ENCODE data around the gene CLEC1B.

DNA sequence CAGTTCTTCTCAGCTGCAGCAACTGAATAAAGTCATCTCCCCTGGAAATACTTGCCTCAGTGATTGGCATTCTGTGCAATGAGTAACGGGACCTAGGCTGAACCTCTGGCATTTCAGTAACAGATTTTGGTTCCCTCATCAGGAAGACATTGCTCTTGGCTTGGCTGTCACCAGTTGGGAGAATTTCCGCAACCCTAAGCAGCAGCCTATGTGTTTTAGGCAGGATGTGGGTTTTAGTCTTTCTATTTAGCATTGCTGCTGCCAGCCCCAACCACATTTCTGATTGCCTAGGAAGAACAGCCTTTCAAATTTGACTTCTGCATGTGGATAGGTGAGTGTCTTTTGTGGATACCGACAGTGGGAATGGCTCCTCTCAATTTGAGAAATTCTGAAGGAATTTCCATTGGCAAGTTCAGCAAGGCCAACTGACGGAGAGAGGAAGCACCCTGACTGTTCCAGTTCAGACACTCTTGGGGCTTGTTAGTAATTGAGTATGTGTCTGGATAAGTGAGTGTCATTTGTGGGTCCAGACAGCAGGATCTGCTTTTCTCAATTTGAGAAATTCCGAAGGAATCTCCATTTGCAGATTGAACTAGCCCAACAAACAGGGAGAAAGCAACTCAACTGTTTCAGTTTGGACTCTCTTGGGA, 47.8 kb downstream of the CLEC1B start:
- TF ChIP-seq, protein P1, sequence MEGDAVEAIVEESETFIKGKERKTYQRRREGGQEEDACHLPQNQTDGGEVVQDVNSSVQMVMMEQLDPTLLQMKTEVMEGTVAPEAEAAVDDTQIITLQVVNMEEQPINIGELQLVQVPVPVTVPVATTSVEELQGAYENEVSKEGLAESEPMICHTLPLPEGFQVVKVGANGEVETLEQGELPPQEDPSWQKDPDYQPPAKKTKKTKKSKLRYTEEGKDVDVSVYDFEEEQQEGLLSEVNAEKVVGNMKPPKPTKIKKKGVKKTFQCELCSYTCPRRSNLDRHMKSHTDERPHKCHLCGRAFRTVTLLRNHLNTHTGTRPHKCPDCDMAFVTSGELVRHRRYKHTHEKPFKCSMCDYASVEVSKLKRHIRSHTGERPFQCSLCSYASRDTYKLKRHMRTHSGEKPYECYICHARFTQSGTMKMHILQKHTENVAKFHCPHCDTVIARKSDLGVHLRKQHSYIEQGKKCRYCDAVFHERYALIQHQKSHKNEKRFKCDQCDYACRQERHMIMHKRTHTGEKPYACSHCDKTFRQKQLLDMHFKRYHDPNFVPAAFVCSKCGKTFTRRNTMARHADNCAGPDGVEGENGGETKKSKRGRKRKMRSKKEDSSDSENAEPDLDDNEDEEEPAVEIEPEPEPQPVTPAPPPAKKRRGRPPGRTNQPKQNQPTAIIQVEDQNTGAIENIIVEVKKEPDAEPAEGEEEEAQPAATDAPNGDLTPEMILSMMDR (conservative IDR thresholded peaks at IDR 0.05; ENCODE audit: low read length), result no peak
- TF ChIP-seq EZH2phosphoT487 (IDR thresholded peaks at IDR 0.05; ENCODE audit: borderline replicate concordance), result no peak
